ENCODE results near the gene PTPRQ.
"Not testable (repeated sequence)": the region's sequence is repeated elsewhere in the genome, so short reads cannot be mapped to it uniquely, and the experiment has no call there.

The PTPRQ gene

DNA sequence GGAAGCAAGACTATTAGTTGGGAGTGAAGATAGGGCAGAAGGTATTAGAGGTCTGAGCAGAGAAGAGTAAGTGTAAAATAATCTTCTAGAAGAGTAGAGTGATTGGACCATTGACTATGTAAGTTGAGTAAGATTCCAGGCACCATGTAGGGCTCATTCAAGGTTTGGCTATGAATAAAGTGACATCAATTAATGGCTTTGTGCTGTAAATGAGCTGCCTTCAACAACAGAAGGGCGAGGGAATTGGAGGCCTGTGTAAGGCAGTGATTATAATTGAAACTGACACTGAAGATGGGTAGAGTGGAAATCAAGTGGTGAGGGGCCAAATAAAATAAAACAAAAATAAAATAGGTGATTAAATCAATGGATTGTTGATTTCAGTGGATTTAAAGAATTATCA is 26.4 kb downstream of the PTPRQ start:
- DNase-seq (ENCODE audit: low spot score), result no peak

DNA sequence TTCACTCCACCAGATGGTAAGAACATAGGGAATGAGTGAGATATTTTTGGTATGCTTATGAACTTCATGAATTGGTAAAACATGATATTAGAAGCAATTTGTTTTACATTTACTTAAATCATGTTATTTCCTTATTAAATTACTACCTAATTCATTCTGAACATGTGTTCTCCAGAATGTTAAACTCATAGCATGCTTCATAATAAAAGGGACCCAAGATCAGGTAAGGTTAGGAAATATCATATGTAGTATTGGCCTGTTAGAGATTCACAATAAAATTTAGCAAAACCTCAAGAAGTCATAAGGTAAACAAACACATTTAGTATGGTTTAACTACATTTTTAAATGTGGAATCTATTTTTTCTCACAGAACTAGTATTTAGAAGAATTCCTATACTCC is 28.2 kb downstream of the PTPRQ start:
- DNase-seq (ENCODE audit: low spot score), result no peak

DNA sequence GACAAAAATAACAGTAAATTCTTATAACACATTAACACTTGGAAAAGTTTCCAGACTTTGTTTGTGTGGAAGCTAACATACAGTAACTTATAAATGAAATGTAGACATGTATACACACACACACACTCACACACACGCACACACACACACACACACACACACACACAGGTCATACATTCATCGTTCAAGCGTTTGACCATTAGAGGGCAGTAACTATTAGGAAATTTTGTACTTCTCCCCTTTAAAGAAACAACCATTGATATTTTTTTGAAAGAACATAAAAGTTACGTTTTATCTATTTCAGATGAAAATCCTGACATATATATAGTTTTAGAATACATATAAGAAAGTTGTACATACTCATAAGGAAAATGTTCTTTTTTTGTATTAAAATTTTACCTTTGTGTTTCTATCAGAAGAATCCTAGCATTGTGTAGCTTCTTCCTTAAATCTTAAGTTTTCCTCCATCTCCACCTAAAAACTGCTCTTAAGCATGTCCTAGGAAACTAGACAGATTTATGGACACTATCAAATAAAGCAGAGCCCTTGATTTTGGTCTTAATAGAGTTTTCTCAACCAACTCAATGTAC is 29.0 kb downstream of the PTPRQ start:
- peak; percentile 23 for DNase-seq (ENCODE audit: low spot score)

DNA sequence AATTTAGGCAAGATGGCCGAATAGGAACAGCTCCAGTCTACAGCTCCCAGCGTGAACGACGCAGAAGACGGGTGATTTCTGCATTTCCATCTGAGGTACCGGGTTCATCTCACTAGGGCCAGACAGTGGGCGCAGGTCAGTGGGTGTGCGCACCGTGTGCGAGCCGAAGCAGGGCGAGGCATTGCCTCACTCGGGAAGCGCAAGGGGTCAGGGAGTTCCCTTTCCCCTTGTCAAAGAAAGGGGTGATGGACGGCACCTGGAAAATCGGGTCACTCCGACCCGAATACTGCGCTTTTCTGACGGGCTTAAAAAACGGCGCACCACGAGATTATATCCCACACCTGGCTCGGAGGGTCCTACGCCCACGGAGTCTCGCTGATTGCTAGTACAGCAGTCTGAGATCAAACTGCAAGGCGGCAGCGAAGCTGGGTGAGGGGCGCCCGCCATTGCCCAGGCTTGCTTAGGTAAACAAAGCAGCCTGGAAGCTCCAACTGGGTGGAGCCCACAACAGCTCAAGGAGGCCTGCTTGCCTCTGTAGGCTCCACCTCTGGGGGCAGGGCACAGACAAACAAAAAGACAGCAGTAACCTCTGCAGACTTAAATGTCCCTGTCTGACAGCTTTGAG is 33.6 kb downstream of the PTPRQ start:
- not testable (repeated sequence) for DNase-seq (ENCODE audit: low spot score)

DNA sequence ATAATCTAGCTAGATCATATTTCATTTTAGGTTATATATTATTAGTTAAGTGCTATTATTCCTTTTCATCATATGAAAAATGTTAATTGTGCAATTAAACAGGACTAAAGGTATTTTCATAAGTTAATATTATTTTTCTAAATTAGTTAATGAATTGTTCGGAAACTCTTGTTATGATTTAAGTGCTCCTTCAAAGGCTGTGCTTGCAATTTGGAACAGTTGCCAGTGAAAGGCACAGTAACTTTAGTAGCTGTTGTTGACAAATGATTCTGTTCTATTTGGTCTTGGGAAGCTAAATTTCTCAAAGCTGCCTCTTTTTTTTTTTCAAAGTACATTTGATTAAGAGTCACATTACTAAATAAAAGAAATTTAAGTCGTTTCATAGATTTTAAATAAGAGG is 40.7 kb downstream of the PTPRQ start:
- DNase-seq (ENCODE audit: low spot score), result no peak

DNA sequence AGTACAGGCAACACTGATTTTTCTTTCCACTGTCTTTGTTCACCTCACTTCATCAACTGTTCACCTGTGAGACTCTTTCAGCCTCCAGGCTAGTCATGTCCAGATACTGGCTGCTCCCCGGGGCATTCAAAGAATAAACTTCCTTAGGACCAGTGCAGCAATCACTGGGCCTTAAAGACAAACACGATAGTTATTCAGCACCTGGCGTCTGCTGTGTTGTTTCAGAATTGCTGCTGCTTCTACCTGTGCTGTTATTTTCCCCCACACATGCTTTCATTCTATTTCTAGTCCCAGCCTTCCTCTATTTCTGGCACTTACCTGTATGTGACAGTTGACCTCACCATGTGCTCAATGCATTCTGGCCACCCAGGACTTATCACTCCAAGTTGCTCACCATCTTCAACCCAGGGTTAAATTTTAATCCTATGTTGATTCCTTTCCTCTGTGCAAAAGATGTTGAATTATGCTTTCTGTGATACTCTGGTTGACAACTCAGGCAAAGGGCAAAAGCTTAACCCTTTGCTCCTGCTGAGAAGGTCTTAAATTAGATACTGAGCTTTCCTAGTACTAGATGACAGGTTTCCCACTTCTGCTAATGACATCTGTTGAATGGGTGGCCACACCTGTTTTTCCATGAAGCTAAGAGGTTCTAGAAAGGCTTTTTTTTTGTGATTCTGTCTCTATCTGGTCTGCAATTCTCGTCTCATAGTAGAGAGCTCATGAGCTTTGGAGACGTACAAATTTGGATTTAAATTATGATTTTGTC is 41.4 kb downstream of the PTPRQ start:
- DNase-seq (ENCODE audit: low spot score), result no peak

DNA sequence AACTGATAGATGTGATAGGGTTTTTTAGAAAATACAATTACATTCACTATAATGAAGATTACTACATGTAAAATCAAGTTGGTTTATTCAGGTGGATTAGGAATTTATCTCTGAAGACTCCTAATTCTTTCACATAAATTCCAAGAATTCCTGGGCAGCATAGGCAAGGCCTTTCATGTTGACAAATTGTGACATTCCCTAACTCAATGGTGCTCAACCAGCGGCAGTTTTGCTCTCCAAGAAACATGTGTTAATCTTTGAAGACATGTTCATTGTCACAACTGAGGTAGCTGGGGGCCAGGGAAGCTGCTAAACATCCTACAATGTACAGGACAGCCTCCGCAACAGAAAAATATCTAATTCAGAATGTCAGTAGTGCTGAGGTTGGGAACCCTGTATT is 46.3 kb downstream of the PTPRQ start:
- no peak for DNase-seq (ENCODE audit: low spot score)

DNA sequence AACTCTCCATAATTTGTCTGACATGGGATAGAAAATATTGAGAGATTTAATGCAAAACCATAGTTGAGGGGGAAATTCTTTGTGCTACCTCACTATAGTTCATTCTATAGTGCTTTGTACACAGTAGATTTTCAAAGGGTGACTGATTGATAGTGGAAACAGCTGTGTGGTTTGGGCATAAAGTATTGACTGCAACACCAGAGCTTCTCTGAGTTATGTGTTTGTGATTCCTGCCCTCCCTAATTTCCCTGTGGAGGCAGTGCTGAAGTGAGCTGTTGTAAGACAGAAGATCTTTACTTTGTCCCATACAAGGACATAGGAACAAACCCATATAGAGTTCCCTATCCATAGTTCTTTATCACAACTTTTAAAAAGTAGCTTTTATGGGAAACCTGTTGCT is 47.1 kb downstream of the PTPRQ start:
- DNase-seq (ENCODE audit: low spot score), result no peak

DNA sequence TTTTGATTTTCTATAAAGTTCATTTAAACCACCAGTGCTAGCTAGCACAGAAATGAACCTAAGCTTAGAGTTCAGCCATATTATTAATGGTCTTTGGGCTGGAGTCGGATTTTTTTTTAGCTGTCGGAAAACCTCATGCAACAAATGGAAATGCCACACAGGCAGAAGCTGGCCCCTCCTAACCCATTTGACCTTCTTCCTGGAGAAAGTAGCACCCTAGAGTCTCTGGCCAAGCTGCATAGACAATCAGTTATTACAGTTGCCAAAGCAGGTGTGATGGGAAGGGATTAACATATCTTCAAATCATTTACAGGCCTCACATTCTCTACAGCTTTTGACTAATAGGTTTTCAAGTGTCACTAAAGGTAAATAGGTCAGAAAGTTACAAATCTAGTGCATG is 49.4 kb downstream of the PTPRQ start:
- no peak for DNase-seq (ENCODE audit: low spot score)

DNA sequence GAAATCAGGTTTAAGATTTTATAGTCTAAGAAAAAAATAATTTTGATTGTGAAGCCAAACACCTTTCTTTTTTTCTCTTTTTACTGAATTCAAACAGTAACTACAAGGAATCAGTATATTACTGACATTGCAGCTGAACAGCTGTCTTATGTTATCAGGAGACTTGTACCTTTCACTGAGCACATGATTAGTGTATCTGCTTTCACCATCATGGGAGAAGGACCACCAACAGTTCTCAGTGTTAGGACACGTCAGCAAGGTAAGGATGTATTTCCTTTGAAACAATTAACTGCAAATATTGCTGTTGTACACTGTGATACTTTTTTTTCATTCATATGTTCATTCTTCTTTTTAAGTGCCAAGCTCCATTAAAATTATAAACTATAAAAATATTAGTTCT is 50.8 kb downstream of the PTPRQ start:
- no peak for DNase-seq (ENCODE audit: low spot score)

DNA sequence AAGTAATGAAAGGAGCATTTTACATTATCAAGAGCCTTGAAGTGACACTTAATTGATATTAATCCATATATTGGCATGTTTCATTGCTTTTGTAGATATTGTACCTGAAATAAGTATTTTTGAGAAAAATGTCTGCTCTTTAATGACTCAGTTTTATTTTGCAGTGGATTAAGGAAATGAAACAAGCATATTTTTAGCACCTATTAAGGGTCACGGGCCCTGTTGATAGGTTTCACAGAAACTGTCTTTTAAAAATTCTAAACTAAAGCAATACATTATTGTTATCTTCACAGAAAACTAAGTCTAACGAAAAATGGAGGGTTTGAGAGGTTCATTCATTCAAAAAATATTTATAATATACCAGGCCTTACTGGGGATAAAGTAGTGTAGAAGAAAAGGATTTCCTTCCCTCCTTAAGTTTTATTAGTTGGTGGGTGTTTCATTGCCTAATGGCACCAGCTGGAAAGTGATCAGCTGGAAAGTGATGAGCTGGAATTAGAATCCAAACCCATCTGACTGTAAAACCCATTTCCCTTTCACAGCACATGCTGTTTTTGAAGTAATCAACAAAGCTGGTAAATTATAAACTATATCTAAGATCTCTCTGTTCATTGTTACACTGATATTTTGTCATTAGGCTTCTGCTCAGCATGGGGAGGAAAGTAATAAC is 54.2 kb downstream of the PTPRQ start:
- DNase-seq (ENCODE audit: low spot score), result no peak

DNA sequence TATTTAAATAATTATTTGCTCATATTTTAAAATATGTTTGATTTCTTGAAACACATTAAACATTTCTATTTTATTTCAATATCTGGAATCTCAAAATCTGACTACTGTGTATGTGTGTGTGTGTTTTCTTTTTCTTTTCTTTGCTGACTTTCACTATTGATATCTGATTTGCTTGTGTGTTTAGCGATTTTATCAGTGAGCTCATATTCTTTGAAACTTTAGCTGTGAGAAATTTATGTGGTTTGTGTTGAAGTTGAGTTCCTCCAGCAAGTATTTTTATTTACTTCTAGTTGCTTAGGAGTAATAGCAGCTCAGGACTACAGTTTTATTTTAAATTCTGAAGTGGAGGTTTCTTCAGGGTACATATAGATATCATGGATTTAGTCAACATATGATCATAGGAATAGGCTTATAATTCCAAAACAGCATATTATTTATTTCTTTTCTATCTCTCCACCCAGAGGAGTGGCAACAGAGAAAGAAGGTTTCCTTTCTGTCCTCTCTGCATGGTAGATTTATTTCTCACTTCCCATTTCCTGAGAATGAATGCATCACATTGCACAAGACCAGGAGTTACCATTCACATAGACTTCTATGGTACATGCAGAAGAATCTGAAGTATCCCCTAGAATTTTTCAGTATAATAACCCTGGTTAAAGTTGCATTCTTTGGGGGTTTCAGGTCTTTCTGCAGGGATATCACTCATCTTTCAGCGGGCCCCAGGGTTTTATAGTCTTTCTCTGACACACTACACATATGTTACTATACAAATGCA is 60.5 kb downstream of the PTPRQ start:
- DNase-seq (ENCODE audit: low spot score), result no peak

DNA sequence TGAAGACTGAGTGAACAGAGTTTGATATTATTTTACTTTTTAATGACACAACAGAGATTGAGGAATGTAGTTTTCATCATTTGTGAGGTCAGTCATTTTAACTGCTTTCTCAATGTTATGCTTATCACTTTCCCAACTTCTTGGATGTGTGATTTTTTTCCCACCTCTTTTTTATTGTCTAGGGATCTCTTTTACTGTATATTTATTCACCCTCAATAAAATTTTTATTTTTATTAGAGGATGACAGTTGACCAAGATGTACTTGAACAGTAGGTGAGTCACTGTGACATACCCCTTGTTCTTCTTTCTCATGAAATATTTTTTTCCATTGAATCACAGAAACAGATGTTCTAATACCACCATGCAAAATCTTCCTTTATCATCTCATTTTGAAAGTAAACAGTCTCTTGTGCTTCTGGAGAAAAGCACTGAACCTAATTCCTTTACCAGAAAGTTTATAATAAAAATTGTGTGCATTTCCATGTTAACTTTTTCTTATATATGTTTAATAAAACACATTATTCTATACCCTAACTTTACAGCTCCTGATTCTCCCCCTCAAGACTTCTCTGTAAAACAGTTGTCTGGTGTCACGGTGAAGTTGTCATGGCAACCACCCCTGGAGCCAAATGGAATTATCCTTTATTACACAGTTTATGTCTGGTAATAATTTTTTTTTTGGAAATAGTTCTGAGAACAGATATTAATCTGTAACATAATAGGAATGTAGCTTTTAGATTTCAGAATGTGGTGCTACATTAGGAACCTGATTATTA is 65.9 kb downstream of the PTPRQ start:
- no peak for DNase-seq (ENCODE audit: low spot score)

DNA sequence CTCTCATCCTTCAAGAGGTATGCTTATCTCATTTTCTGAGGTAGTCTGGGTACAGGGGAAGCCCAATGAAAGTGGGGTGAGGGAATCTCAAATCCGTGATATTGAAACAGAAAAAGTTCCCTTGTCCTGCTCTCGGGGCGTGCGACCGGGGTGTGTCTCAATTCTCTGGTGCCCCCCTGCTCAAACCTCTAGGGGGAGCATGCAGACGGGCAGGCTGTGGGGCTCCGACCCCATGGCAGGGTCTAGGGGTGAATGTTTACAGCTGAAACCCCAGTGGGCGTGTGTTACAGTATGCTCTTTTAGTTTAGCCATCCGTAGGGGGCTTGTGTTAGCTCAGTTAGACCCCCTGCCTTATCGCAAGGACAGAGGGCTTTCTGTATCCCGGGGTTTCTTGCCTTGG is 68.7 kb downstream of the PTPRQ start:
- no peak for DNase-seq (ENCODE audit: low spot score)

DNA sequence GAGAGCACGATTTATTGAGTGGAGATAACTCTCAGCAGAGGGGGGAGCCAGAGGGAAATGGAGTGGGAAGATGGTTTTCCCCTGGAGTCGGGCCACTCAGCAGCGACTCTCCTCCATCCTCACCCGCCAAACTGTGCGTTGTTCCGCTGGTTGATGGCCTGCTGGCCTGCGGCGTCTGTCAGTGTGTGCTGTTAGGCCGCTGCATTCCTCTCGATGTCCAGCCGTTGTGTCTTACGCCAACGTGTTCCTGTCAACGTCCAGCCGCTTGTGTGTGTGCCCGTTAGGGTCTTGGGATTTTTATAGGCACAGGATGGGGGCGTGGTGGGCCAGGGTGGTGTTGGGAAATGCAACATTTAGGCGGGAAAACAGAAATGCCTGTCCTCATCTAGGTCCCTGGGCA is 69.2 kb downstream of the PTPRQ start:
- DNase-seq (ENCODE audit: low spot score), result no peak

DNA sequence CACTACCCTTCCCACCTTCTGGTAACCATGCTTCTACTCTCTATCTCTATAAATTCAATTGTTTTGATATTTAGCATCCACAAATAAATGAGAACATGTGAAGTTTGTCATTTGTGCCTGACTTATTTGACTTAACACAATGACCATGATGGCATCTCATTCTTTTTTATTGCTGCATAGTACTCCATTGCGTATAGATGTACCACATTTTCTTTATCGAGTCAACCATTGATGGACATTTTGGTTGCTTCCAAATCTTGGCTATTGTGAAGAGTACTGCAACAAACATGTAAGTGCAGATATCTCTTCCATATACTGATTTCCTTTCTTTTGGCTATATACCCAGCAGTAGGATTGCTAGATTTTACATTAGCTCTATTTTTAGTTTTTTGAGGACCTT is 73.6 kb downstream of the PTPRQ start:
- no peak for DNase-seq (ENCODE audit: low spot score)

DNA sequence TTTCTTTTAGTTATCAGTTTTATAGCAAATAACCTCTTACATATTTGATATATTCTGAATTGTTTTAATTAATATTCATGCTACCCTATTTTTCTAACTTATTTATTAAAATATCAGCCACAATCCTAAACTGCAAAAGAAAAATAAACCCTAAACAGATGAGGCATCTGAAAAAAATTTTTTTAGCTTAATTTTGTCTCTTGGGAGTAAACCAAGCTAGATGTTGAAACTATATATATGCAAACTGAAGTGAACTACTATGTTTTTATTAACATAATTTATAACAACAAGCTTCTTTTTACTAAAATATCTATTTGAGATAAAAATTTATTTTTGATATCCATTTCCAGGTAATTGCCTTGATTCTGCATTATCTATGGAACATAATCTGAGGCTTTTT is 87.6 kb downstream of the PTPRQ start:
- no peak for DNase-seq (ENCODE audit: low spot score)

DNA sequence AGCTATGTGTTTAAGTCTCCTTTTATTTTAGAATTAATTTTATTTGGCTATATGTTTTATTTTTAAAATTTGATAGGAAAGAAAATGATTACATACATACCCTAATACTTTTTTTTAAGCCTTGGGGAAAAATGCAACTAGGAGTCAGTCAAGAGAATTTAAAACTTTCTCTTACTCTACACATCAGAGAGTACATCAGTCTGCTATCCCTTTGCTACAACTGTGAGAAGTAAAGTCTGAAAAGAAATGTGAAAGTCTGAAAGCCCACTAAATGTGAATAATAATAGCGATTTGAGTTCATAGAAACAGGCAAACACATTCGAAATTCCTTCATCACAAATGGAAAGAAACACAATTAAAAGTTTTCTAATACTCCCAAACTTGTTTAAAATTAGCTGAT is 95.0 kb downstream of the PTPRQ start:
- no peak for DNase-seq (ENCODE audit: low spot score)

DNA sequence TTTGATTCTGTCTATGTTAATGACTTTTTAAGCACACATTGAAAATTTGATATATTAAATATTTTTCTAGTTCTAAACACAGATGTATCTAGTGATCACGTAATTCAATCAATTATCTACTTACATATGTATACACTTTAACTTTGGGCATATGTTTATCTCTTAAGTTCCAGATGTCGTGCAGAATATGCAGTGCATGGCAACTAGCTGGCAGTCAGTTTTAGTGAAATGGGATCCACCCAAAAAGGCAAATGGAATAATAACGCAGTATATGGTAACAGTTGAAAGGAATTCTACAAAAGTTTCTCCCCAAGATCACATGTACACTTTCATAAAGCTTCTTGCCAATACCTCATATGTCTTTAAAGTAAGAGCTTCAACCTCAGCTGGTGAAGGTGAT is 105.3 kb downstream of the PTPRQ start:
- no peak for DNase-seq (ENCODE audit: low spot score)

DNA sequence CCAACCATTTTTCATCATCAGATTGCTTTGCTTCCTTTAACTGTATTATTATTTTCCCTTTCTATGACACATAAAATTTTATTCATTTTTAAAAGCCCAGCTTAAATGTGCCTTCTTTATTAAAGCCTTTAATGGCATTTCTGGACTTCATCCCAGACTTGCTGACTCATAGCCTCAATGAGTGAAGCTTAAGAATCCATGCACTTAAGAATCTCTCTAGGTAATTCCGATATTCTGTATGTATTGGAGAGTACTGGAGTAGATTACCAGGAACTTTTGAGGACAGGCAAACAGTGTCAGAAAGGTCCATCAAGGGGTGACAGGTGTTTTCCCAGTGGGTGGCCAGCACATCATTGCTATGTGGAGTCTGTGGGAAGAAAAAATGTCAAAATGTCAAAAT is 107.9 kb downstream of the PTPRQ start:
- DNase-seq (ENCODE audit: low spot score), result peak; percentile 43

DNA sequence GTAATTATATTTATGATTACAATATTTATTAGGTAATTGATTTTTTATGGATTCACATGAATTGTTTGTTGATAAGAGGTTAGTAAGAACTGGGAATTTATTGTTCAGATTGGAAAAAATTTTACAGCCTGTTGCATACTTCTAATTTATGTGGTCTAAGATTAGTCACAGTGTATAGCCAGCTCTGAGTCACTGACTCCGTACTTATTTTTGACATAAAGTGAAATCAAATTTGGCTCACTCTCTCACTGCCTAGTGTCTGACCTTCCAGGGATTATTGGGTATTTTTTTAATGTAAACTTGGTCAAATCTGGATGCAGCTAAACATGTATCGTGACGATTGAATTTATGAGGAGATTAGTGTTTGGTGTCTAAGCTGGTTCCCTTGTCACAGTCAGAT is 109.3 kb downstream of the PTPRQ start:
- no peak for DNase-seq (ENCODE audit: low spot score)

DNA sequence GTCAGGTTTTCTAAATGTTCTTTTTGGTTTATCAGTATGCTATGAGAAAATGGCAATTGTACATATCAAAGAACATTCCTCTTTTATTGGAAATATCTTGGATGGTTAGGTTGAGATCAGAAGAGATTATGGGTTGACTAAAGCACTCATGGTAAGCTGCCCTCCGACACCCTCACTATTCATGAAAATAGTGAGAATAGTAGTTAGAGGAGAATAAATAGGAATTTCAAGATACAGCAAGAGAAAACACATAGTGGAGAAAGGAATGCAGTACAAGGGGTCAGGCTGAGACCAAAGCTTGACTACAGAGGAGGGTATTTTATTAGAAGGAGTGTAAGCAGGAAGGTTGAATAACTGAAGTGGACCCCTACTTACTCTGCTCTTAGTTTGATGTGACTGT is 112.5 kb downstream of the PTPRQ start:
- DNase-seq (ENCODE audit: low spot score), result no peak

Data from D341Med (cell line).